Body of pancreas (tissue), 4 donors: ENCODE data around the gene TMEM150C. TPM values are rescaled to one million over a fixed set of nuclear protein-coding genes. Genes with fewer than 3 reads are reported as not detected.

Experiments
- ATAC-seq: fragments of 150-250 bp; one replicate; pipeline ENCODE4 v1.9.1; 2016
- DNase-seq, 4 donors: peaks; one replicate each; pipeline ENCODE4 v3.0.0-alpha.2; 2019
- H3K27ac ChIP-seq, 4 donors: fragments of 200-600 bp; sonication (generic); 1 replicate in 3 of 4; 2 replicates in 1 of 4; pipeline versions ENCODE4 v1.5.1 to v1.6.1; 2016 to 2019; ENCODE audit warnings: mild to moderate bottlenecking in 1 of 4, mixed read lengths in 1 of 4, moderate library complexity in 1 of 4
- H3K27me3 ChIP-seq, 2 donors: fragments of 200-600 bp; sonication (generic); one replicate each; pipeline ENCODE4 v1.6.0; 2016; ENCODE audit warnings: mild to moderate bottlenecking in 1 of 2
- H3K36me3 ChIP-seq, 2 donors: fragments of 200-600 bp; sonication (generic); replicated peaks in 1 of 2; 2 replicates each; pipeline ENCODE4 v1.5.1; 2016; ENCODE audit warnings: low read depth in 2 of 2; ENCODE audit not compliant: insufficient read depth in 1 of 2
- H3K4me1 ChIP-seq: fragments of 200-600 bp; sonication (generic); one replicate; pipeline ENCODE4 v1.6.0; 2016
- H3K4me3 ChIP-seq, 2 donors: fragments of 200-600 bp; sonication (generic); 1 replicate in 1 of 2; 2 replicates in 1 of 2; pipeline ENCODE4 v1.5.1; 2016 to 2019
- H3K9me3 ChIP-seq, 3 donors: fragments of 200-600 bp; sonication (generic); 1 replicate in 2 of 3; 2 replicates in 1 of 3; pipeline ENCODE4 v1.5.1; 2016
- CTCF ChIP-seq, 7 experiments: fragments of 450-650 bp in 4 of 7; fragments of 200-600 bp in 3 of 7; sonication (generic) in 3 of 7; IDR thresholded peaks; one replicate each; pipeline ENCODE4 v1.5.1; 2016 to 2019; ENCODE audit warnings: antibody characterized with exemption in 7 of 7
- POLR2A ChIP-seq, 3 donors: fragments of 450-650 bp; IDR thresholded peaks; one replicate each; pipeline ENCODE4 v1.6.1; 2016; ENCODE audit warnings: antibody characterized with exemption in 3 of 3, mild to moderate bottlenecking in 2 of 3
- WGBS, 2 donors: methylation state at CpG; one replicate each; pipeline ENCODE4 v1.1.5; 2017; 5-methylcytosine and 5-hydroxymethylcytosine counted together
- intact Hi-C: fragments of 100-400 bp; cut with DNase I; formaldehyde crosslinking; loops from one replicate; pipeline ENCODE4 v1.15.1; 2023
- total RNA-seq, 2 donors: library from RNA; depleted of rRNA; stranded (reverse); fragments of >200 nt; gene quantifications; one replicate each; pipeline ENCODE4 v1.1.0, GENCODE V29; 2016

TMEM150C gene
- total RNA-seq, 2 donors from 2014 or later = 5.2 to 5.6 TPM

GRCh38 chr4:82462415-82462831, 99.4 kb downstream of the TMEM150C start:
- TF ChIP-seq CTCF (IDR thresholded peaks at IDR 0.05) (peak; percentile 60 to 91 (median 81)), POLR2A (IDR thresholded peaks at IDR 0.05) (no peak)
- 2% methylated on average over 7 of the region's 7 CpGs for WGBS, 2 donors
- peak; percentile 88 to 95 (median 92) for DNase-seq
- Histone ChIP-seq H3K4me3 (no peak overlapping the region), H3K9me3 (no peaks in the 10 kb centered on the region), H3K36me3 (peaks cover 0 to 8% of the 10 kb centered on the region in 2 donors), H3K27me3 (no peaks in the 10 kb centered on the region), H3K27ac (peak overlapping the region in 1 of 4 donors; percentile 26), H3K4me1 (no peaks in the 10 kb centered on the region)
- peak; percentile 95 for ATAC-seq
- intact Hi-C loops = loop anchor here (10.0 kb wide), 1 partner anchor 272 kb away; no protein-coding TSS in a partner anchor

- no peak for ATAC-seq
- WGBS, 2 donors = 58 to 66% methylated on average over 2 of the region's 2 CpGs
- Histone ChIP-seq H3K9me3 (no peaks in the 10 kb centered on the region), H3K4me3 (no peak overlapping the region), H3K27ac (no peak overlapping the region), H3K36me3 (peaks cover 0 to 9% of the 10 kb centered on the region in 2 donors), H3K4me1 (no peaks in the 10 kb centered on the region), H3K27me3 (no peaks in the 10 kb centered on the region)
- no peak for DNase-seq
- TF ChIP-seq CTCF (IDR thresholded peaks at IDR 0.05) (no peak), POLR2A (IDR thresholded peaks at IDR 0.05) (no peak)
- intact Hi-C loops = loop anchor here (10.0 kb wide), 1 partner anchor 273 kb away; no protein-coding TSS in a partner anchor
Measured at GRCh38 chr4:82461710-82462109, 100.1 kb downstream of the TMEM150C start.

GRCh38 chr4:82458729-82459128, 103.1 kb downstream of the TMEM150C start:
- Histone ChIP-seq H3K9me3 (no peaks in the 10 kb centered on the region), H3K4me3 (no peak overlapping the region), H3K36me3 (peaks cover 0 to 11% of the 10 kb centered on the region in 2 donors), H3K27ac (no peak overlapping the region), H3K27me3 (no peaks in the 10 kb centered on the region), H3K4me1 (no peaks in the 10 kb centered on the region)
- no peak for TF ChIP-seq POLR2A (IDR thresholded peaks at IDR 0.05)
- TF ChIP-seq CTCF (IDR thresholded peaks at IDR 0.05) = no peak
- intact Hi-C loops = loop anchor here (10.0 kb wide), 1 partner anchor 806 kb away; no protein-coding TSS in a partner anchor
- ATAC-seq = no peak
- 80 to 91% methylated on average over 2 of the region's 2 CpGs for WGBS, 2 donors
- no peak for DNase-seq

GRCh38 chr4:82457266-82457665, 104.5 kb downstream of the TMEM150C start:
- intact Hi-C loops = loop anchor here (10.0 kb wide), 1 partner anchor 808 kb away; no protein-coding TSS in a partner anchor
- WGBS, 2 donors = 81 to 93% methylated on average over 7 of the region's 7 CpGs
- Histone ChIP-seq H3K27ac (no peak overlapping the region), H3K36me3 (peaks cover 0 to 14% of the 10 kb centered on the region in 2 donors), H3K4me3 (no peak overlapping the region), H3K27me3 (no peaks in the 10 kb centered on the region), H3K4me1 (no peaks in the 10 kb centered on the region), H3K9me3 (no peaks in the 10 kb centered on the region)
- ATAC-seq (no peak), DNase-seq (no peak)
- TF ChIP-seq POLR2A (IDR thresholded peaks at IDR 0.05) (no peak), CTCF (IDR thresholded peaks at IDR 0.05) (no peak)

GRCh38 chr4:82452026-82452425, 109.8 kb downstream of the TMEM150C start:
- ATAC-seq = no peak
- intact Hi-C loops = loop anchor here (10.0 kb wide), 1 partner anchor 813 kb away; no protein-coding TSS in a partner anchor
- Histone ChIP-seq H3K9me3 (no peaks in the 10 kb centered on the region), H3K4me3 (no peak overlapping the region), H3K27ac (no peak overlapping the region), H3K27me3 (no peaks in the 10 kb centered on the region), H3K36me3 (peaks cover 0 to 25% of the 10 kb centered on the region in 2 donors), H3K4me1 (no peaks in the 10 kb centered on the region)
- TF ChIP-seq POLR2A (IDR thresholded peaks at IDR 0.05) = no peak
- no peak for TF ChIP-seq CTCF (IDR thresholded peaks at IDR 0.05)
- DNase-seq = no peak
- WGBS, 2 donors = 93 to 97% methylated on average over 7 of the region's 7 CpGs
